ENCODE data around the gene PYGB.

DNA sequence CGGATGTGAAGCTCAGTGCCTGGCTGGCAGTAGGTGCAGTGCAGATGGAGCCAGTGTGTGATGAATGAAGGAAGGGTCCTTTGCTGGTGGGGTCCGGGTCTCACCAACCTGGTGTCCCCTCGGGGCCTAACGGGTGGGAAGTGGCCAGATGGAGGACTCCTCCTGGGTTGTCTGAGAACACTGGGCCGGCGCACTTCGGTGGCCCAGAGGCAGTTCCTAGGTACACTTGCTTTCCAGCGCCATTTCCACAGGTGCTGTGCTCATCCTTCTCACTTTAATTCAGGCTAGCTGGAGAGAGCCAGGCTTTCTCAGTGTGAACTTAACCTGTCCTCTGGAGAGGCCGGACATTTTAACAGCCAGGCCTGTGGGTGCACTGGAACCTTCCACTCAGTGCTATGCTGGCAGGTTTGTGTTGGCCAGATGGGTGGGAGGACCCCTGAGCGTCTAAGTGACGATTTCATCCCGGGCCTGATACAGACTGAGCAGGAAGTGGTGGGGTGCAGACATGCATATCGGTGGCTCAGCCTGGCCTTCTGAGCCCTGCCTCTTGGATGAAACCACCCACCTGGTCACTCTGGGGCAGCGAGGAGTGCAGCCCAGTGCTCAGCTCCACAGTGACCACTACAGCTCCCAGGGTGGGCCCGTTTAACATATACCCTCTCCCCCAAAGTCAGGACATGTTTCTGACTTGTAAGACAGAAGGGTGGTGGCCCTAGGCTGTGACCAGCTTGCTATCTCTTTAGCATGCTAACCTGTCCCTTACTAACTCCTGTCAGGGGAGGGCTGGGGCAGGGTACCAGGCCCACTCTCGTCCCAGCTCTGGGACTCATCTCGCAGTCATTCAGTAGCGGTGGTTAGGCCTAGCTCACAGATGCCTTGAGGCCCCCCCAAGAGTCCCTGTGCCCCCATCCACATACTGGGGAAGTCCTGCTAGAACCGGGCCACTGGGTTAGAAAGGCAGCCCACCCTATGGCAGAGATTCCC is 8.2 kb upstream of the PYGB start:
- no peak for TF ChIP-seq POLR2A (IDR thresholded peaks at IDR 0.05)
- TF ChIP-seq, protein P1, sequence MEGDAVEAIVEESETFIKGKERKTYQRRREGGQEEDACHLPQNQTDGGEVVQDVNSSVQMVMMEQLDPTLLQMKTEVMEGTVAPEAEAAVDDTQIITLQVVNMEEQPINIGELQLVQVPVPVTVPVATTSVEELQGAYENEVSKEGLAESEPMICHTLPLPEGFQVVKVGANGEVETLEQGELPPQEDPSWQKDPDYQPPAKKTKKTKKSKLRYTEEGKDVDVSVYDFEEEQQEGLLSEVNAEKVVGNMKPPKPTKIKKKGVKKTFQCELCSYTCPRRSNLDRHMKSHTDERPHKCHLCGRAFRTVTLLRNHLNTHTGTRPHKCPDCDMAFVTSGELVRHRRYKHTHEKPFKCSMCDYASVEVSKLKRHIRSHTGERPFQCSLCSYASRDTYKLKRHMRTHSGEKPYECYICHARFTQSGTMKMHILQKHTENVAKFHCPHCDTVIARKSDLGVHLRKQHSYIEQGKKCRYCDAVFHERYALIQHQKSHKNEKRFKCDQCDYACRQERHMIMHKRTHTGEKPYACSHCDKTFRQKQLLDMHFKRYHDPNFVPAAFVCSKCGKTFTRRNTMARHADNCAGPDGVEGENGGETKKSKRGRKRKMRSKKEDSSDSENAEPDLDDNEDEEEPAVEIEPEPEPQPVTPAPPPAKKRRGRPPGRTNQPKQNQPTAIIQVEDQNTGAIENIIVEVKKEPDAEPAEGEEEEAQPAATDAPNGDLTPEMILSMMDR (IDR thresholded peaks at IDR 0.05) = no peak

Measured in body of pancreas (tissue), 4 donors.